Endothelial cell of hepatic sinusoid (primary cell): ENCODE data around the gene ZFHX3.

ENCODE experiments used
- in situ Hi-C: cut with HindIII; loops from 2 replicates; pipeline ENCODE4 v1.10.0; 2017; ENCODE audit warnings: low sequenced_read_pairs

ZFHX3 gene

GRCh38 chr16:72859581-72859980 lies 188.3 kb downstream of the ZFHX3 start:
- in situ Hi-C loops = no loop called here

DNA sequence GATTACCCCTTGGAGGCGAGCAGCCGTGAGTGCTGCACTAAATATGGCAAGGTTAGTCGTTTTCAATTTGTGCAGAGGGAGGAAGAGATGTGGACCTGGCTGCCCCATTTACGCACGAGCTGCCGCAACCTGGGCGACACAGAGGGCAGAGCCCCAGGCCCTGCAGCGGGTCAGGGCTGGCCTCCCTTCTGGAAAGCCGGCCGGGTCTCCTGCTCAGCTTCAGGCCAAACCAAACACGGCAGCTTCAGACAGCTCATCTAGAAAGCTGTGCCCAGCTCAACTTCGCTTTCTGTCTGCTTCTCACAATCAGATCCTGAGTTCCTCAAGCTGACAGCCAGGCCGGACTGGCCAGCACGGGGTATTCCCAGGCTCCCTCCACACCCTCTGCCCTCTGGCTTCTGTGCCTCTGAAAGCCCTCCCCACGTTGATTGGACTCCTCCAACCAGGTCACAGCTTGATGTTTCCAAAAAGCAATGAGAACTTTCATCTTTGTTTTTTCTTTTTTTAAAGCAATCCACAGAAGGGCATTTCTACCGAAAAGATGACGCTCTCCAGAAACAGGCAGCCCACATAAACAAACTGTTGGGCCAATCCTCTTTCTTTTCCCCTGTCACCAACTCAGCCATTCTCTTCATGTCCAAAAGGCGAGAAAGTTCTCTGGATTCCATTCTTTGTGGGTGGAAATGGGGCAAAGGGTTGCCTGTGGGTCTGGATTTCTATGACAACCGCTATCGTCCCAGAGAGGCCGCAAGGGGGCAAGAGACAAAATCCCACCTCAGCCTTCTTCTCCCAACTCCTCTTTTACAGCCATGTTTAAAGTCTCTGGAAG lies 189.0 kb downstream of the ZFHX3 start:
- in situ Hi-C loops = no loop called here

GRCh38 chr16:72857834-72858664 lies 189.9 kb downstream of the ZFHX3 start:
- in situ Hi-C loops = no loop called here

- in situ Hi-C loops = no loop called here
Observed at GRCh38 chr16:72856797-72857196, 191.1 kb downstream of the ZFHX3 start.

DNA sequence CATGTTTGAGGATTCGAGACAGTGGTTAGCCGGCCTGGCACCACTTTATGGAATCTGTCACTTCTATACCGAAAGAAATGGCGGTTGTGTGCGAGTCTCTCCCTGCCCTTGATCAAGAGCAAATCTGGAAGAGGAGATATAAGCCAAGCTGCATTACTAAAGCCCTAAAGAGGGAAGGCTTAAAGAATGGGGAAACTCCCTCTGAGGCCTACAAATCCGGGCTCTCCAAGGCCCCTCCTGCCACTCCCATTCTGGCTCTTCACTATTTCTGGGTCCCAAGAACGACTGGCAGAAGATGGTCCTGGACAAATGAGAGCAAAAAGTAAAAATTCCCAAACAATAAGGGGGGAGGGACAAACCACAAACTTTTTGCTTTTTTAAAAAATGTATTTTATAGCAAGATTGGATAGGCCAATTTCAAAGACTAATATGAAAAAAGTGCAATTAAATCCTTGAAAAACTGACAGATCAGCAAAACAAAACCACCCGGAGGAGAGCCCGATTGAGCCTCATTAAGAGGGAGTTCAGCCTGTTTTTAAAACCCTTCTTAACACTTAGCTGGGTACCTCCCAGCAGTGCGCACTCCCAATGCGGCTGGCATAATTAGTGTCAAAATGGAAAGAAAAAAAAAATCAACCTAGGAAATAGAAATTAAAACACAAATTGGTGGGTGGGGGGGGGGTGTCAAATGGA lies 193.5 kb downstream of the ZFHX3 start:
- in situ Hi-C loops = no loop called here

GRCh38 chr16:72853575-72854266 lies 194.2 kb downstream of the ZFHX3 start:
- in situ Hi-C loops = no loop called here

DNA sequence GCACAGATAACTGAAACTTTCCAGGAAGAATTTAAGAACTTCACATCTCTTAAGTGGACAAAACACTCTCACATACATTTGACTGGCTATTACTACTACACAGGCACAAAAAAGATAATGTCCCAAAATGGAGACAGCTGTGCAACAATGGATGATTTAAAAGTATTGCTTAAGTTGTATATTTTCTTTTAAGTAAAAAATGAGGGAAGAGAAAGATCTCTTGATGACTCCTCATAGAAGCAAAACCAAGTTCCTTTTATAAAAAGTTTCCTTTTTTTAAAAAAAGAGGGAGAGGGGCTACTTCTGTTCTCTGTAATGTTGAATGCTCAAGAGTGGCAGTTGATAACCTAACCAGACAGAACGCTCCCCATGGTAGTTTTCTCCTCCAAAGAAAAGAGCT lies 195.5 kb downstream of the ZFHX3 start:
- in situ Hi-C loops = no loop called here

DNA sequence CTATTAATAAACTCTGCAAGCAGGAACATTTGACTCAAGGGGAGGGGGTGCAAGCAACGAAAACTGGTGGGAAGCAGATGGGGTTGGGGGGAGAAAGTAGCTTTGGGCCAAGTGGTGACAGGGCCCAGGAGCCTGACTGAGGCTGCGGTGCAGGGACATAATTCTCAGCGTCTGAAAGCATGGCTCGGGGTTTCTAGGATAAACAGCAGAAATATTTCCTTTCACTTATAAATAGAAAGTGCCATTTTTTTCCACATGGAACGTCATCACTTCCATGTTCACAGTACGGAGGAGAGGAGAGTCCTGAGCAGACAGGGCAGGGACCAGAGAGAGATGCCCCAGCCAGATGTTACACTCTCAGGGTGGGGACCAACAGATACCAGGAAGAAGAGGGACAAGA lies 197.1 kb downstream of the ZFHX3 start:
- in situ Hi-C loops = no loop called here

- in situ Hi-C loops = no loop called here
Observed at GRCh38 chr16:72850021-72850420, 197.9 kb downstream of the ZFHX3 start.

DNA sequence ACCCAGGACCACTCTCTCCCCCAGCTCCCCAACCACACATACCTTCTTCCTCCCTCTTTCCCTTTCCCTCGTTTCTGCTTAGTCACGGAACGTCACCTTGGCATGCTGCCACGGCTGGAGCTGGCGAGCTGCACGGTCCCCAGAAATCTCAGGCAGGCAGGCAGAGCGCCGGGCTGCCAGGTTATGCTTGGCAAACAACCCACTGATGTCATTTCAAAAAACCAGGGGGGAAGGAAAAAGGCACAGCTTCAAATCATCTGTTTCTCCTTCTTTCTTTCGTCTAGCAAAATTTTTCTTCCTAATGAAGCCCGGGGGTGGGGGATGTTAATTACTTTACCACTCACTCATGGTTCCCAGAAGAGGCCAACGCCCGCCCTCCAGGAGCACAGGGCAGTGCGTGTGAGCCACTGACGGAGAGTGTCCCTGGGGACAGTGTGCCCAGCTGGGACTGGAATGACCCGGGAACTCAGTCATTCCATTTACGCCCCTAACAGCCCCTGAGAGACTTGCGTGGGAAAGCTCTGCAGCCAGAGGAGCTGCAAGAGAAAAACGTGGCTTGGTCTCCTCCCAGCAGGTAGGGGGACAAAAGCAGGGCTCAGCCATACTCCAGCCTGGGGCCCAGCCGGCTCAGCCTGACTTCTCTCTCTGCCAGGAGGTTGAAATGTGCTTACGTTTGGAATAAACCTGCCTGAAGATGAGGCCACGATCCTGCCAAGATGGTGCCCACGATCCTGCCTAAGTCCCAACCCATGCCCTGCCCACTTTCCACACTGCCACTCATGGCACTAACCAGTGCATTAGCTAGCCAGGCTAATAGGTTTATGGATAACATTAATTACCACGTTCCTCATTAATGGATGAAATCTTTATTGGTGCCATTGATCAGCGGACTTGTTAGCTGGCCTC lies 198.9 kb downstream of the ZFHX3 start:
- in situ Hi-C loops = no loop called here

DNA sequence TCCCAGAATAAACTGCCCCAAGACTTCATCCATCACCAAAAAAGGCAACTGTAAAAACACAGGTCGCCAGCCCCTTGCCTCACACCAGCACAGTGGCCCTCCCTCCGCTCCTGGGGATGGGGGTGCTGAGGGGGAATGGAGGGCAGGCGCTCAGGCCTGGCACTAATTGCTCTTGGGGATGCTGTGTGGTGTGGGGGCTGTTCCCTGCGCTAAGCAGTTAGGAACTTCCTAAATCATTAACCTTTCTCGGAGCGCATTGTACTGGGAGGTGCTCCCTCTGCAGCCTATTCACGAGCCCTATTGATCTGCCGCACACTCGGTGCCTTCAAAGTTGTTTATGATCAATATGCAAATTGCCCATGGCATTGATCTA lies 199.9 kb downstream of the ZFHX3 start:
- in situ Hi-C loops = no loop called here

DNA sequence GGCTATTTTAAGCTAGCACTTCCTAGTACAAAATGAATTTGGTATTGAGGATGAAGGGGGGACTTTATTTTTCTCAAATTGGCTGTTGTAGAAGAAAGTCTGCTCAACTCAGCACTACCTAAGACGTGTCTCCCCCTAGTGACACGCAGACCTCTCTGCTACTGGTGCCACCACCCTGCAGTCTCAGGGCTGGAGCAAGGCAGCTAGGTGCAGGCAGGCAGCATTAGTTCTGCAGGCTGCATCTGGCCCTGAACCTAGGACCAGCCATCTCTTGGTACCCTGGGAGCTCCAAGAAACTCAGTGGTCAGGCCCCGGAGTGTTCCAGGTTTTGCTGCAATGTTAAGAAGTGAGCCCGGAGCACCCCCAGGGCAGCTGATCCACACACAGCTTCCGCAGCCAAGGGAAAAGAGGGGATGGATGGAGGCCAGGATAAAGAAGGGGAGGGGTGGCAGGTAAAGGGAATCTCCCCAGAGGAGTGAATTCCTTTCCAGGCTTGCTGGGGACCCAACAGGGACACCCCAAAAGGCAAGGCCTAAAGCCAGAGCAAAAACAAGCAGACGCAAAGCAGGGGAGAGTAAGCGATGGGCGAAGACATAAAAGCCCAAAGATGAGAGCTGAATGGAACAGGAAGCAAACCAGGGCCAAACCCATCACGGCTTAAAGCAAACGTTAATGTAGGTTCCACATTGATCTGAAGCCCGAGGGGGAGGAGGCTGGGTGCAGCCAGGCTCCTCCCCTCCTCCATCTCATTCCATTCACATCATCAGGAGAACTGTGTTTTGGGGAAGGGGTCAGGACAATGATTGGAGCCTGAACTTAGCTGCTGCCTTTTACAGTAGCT lies 200.5 kb downstream of the ZFHX3 start:
- in situ Hi-C loops = no loop called here

GRCh38 chr16:72846594-72846993 lies 201.3 kb downstream of the ZFHX3 start:
- in situ Hi-C loops = no loop called here

DNA sequence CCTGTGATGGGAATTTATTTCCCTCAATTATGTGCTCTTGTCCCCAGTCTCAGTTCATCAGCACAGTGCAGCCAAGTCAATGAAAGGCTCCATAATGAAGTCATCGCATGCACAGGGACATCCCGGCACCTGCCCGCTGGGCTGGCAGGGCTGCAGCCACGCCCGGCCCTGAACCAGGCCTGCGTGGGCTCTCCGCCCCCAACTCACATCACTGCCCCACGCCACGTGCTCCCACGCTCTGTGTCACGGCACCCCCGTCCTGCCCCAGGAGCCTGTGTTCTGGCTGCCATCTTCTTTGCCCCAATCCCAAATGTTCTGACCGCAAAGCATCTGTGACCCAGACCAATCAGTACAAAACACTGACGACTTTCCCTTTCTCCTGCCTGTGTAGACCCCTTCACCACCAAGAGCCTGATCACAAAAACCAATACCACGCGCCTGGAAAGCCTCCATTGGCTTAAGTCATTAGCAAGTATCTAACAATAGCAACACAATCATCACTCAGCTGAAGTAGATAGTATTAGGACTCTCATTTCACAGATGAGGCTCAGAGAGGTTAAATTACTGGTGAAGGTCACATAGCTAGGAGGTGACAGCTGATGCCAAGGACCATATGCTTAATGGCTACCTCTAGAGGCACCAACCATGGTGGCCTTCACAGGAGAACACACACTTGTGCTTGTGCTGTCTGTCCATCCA lies 202.5 kb downstream of the ZFHX3 start:
- in situ Hi-C loops = no loop called here

GRCh38 chr16:72844225-72844920 lies 203.6 kb downstream of the ZFHX3 start:
- in situ Hi-C loops = no loop called here

GRCh38 chr16:72841506-72841905 lies 206.4 kb downstream of the ZFHX3 start:
- in situ Hi-C loops = no loop called here

- in situ Hi-C loops = no loop called here
Observed at GRCh38 chr16:72840631-72841381, 207.1 kb downstream of the ZFHX3 start.
